ENCODE measurements around the gene KHDRBS2.

The KHDRBS2 gene

DNA sequence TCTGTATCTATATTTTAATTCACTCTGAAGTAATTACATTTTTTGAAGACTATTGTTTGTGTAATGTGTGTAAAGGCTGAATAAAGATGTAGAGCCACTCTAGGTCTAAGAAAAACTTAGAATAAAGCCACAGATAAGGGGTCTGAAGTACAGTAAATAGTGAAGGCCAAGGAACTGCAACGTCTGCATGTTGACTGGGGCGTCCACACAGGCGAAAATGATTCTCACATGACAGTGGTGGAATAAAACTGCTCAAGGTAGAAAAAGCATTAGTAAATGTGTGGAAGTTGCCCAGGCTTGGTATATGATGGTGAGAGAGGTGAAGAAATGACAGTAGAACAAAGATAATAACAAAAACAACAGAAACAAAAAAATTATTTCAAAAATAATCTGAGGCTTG lies 196.2 kb downstream of the KHDRBS2 start:
- no peak overlapping the region for H3K9ac ChIP-seq (ENCODE audit: low read length)
- no peak for TF ChIP-seq EZH2phosphoT487 (conservative IDR thresholded peaks at IDR 0.05; ENCODE audit: low read length)
- TF ChIP-seq, protein P1, sequence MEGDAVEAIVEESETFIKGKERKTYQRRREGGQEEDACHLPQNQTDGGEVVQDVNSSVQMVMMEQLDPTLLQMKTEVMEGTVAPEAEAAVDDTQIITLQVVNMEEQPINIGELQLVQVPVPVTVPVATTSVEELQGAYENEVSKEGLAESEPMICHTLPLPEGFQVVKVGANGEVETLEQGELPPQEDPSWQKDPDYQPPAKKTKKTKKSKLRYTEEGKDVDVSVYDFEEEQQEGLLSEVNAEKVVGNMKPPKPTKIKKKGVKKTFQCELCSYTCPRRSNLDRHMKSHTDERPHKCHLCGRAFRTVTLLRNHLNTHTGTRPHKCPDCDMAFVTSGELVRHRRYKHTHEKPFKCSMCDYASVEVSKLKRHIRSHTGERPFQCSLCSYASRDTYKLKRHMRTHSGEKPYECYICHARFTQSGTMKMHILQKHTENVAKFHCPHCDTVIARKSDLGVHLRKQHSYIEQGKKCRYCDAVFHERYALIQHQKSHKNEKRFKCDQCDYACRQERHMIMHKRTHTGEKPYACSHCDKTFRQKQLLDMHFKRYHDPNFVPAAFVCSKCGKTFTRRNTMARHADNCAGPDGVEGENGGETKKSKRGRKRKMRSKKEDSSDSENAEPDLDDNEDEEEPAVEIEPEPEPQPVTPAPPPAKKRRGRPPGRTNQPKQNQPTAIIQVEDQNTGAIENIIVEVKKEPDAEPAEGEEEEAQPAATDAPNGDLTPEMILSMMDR (IDR thresholded peaks at IDR 0.05; ENCODE audit: insufficient read depth, low read length, poor library complexity, severe bottlenecking), result no peak
- no peak overlapping the region for H3K4me3 ChIP-seq (ENCODE audit: insufficient read depth, low read length, poor library complexity, severe bottlenecking)
- no peaks in the 10 kb centered on the region for H3K9me2 ChIP-seq (replicated peaks; ENCODE audit: insufficient read depth, low read length)
- H3K27me3 ChIP-seq (ENCODE audit: low read length), result no peaks in the 10 kb centered on the region
- no peaks in the 10 kb centered on the region for H3F3A ChIP-seq (ENCODE audit: insufficient read depth)
- H2AFZ ChIP-seq (ENCODE audit: low read depth, low read length, severe bottlenecking), result no peak overlapping the region
- H3K27ac ChIP-seq (ENCODE audit: low read depth, low read length), result no peak overlapping the region
- H3K9me3 ChIP-seq (ENCODE audit: insufficient read depth, low read length), result no peaks in the 10 kb centered on the region
- H3K79me2 ChIP-seq (ENCODE audit: insufficient read depth, low read length), result no peaks in the 10 kb centered on the region
- H3K36me3 ChIP-seq (ENCODE audit: low read length), result no peaks in the 10 kb centered on the region
- H4K20me1 ChIP-seq (ENCODE audit: low read depth, low read length), result no peaks in the 10 kb centered on the region
- H3K4me2 ChIP-seq (ENCODE audit: low read depth, low read length, poor library complexity, severe bottlenecking), result no peak overlapping the region

DNA sequence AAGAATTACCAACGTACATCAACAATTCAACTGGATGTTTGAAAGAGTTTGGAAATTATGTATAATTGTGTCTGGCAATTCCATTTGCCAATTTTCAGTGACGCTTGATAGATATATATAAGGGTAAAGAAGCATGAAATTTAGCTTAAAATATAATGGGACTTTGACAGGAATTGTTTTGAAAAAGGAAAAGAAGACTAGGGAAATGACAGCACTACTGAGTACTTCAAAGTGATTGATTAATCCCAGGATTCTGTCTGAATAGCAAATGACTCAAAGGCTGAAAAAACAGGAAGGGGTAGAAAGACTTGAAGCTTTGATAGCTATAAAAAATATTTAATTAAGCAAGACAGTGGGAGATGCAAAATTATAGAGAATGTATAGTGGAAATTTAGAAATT lies 200.0 kb downstream of the KHDRBS2 start:
- no peak overlapping the region for H3K27ac ChIP-seq (ENCODE audit: low read depth, low read length)
- no peak overlapping the region for H3K4me3 ChIP-seq (ENCODE audit: insufficient read depth, low read length, poor library complexity, severe bottlenecking)
- no peaks in the 10 kb centered on the region for H3K9me2 ChIP-seq (replicated peaks; ENCODE audit: insufficient read depth, low read length)
- H3K79me2 ChIP-seq (ENCODE audit: insufficient read depth, low read length), result no peaks in the 10 kb centered on the region
- H3K36me3 ChIP-seq (ENCODE audit: low read length), result no peaks in the 10 kb centered on the region
- no peaks in the 10 kb centered on the region for H3F3A ChIP-seq (ENCODE audit: insufficient read depth)
- H3K9ac ChIP-seq (ENCODE audit: low read length), result no peak overlapping the region
- no peak overlapping the region for H2AFZ ChIP-seq (ENCODE audit: low read depth, low read length, severe bottlenecking)
- no peaks in the 10 kb centered on the region for H4K20me1 ChIP-seq (ENCODE audit: low read depth, low read length)
- no peaks in the 10 kb centered on the region for H3K27me3 ChIP-seq (ENCODE audit: low read length)
- H3K9me3 ChIP-seq (ENCODE audit: insufficient read depth, low read length), result no peaks in the 10 kb centered on the region
- no peak overlapping the region for H3K4me2 ChIP-seq (ENCODE audit: low read depth, low read length, poor library complexity, severe bottlenecking)
- TF ChIP-seq, protein P1 (IDR thresholded peaks at IDR 0.05; ENCODE audit: insufficient read depth, low read length, poor library complexity, severe bottlenecking), result no peak
- TF ChIP-seq EZH2phosphoT487 (conservative IDR thresholded peaks at IDR 0.05; ENCODE audit: low read length), result no peak

DNA sequence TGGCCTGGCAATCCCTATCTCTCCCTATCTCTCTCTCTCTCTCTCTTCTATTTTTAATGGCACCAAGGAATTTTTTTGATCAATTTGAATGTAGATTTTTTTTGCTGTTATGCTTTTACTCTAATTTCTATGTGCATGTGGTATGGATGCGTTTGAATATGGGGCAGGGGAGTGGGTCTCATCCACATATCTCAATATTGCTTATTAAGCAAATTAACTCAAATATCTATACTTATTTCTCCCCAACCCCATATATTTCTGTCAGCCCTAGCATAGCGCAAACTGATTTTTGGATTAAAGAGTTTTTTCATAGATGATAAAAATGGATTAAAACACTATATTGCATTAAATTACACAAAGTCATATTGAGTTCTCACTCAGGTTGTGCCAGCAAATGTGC lies 210.2 kb downstream of the KHDRBS2 start:
- Histone ChIP-seq H3K27me3 (ENCODE audit: low read length) (no peaks in the 10 kb centered on the region), H3K9me2 (replicated peaks; ENCODE audit: insufficient read depth, low read length) (no peaks in the 10 kb centered on the region), H3K36me3 (ENCODE audit: low read length) (no peaks in the 10 kb centered on the region), H2AFZ (ENCODE audit: low read depth, low read length, severe bottlenecking) (no peak overlapping the region), H3K4me3 (ENCODE audit: insufficient read depth, low read length, poor library complexity, severe bottlenecking) (no peak overlapping the region), H3K27ac (ENCODE audit: low read depth, low read length) (no peak overlapping the region), H4K20me1 (ENCODE audit: low read depth, low read length) (no peaks in the 10 kb centered on the region), H3K4me2 (ENCODE audit: low read depth, low read length, poor library complexity, severe bottlenecking) (no peak overlapping the region), H3K9ac (ENCODE audit: low read length) (no peak overlapping the region), H3F3A (ENCODE audit: insufficient read depth) (no peaks in the 10 kb centered on the region), H3K9me3 (ENCODE audit: insufficient read depth, low read length) (no peaks in the 10 kb centered on the region), H3K79me2 (ENCODE audit: insufficient read depth, low read length) (no peaks in the 10 kb centered on the region)
- TF ChIP-seq EZH2phosphoT487 (conservative IDR thresholded peaks at IDR 0.05; ENCODE audit: low read length), result no peak
- TF ChIP-seq, protein P1 (IDR thresholded peaks at IDR 0.05; ENCODE audit: insufficient read depth, low read length, poor library complexity, severe bottlenecking), result no peak
